CD1c-positive myeloid dendritic cell (primary cell): ENCODE results near the gene CDO1.

ENCODE experiments used
- DNase-seq: peaks from one replicate; pipeline ENCODE4 v3.0.0-alpha.2; 2016; ENCODE audit errors: extremely low spot score

Gene CDO1

GRCh38 chr5:115785381-115786065 is 30.9 kb downstream of the CDO1 start:
- no peak for DNase-seq

- no peak for DNase-seq
These were observed 38.0 kb downstream of the CDO1 start for GRCh38 chr5:115778417-115778816.

GRCh38 chr5:115776989-115777388 is 39.5 kb downstream of the CDO1 start:
- no peak for DNase-seq

GRCh38 chr5:115775999-115776398 is 40.5 kb downstream of the CDO1 start:
- DNase-seq = no peak

- no peak for DNase-seq
These were observed 41.8 kb downstream of the CDO1 start for GRCh38 chr5:115774684-115775083.

GRCh38 chr5:115772731-115773475 is 43.6 kb downstream of the CDO1 start:
- no peak for DNase-seq

GRCh38 chr5:115770466-115770865 is 46.0 kb downstream of the CDO1 start:
- no peak for DNase-seq

GRCh38 chr5:115767424-115767823 is 49.0 kb downstream of the CDO1 start:
- no peak for DNase-seq

- DNase-seq = no peak
These were observed 49.9 kb downstream of the CDO1 start for GRCh38 chr5:115766608-115767007.

GRCh38 chr5:115758356-115758755 is 58.1 kb downstream of the CDO1 start:
- DNase-seq = no peak

- no peak for DNase-seq
These were observed 60.8 kb downstream of the CDO1 start for GRCh38 chr5:115755675-115756074.
